Thyroid gland (tissue), 4 donors: ENCODE measurements around the gene TRPM6. TPM values are rescaled to one million over a fixed set of nuclear protein-coding genes. Genes with fewer than 3 reads are reported as not detected.
A peak's percentile ranks its signal among the peaks of the same experiment; 100 is the strongest.

Experiments
- DNase-seq, 2 donors: peaks; one replicate each; pipeline ENCODE4 v3.0.0-alpha.2; 2019
- H3K27ac ChIP-seq, 3 donors: fragments of 200-600 bp; sonication (generic); 1 replicate in 2 of 3; 2 replicates in 1 of 3; pipeline ENCODE4 v1.5.1; 2016 to 2019; ENCODE audit warnings: mild to moderate bottlenecking in 1 of 3, moderate library complexity in 1 of 3
- H3K27me3 ChIP-seq: fragments of 200-600 bp; sonication (generic); one replicate; pipeline ENCODE4 v1.5.1; 2019
- H3K36me3 ChIP-seq, 2 donors: fragments of 200-600 bp; sonication (generic); one replicate each; pipeline ENCODE4 v1.5.1; 2016 to 2019
- H3K4me1 ChIP-seq, 2 donors: fragments of 200-600 bp; sonication (generic); one replicate each; pipeline ENCODE4 v1.5.1; 2017 to 2019
- H3K4me3 ChIP-seq, 3 donors: fragments of 200-600 bp; sonication (generic); replicated peaks in 1 of 3; 1 replicate in 2 of 3; 2 replicates in 1 of 3; pipeline ENCODE4 v1.5.1; 2016; ENCODE audit warnings: mild to moderate bottlenecking in 1 of 3
- H3K9me3 ChIP-seq: fragments of 200-600 bp; sonication (generic); one replicate; pipeline ENCODE4 v1.5.1; 2017
- CTCF ChIP-seq, 6 experiments: fragments of 200-600 bp in 3 of 6; fragments of 450-650 bp in 3 of 6; sonication (generic) in 3 of 6; IDR thresholded peaks; one replicate each; pipeline ENCODE4 v1.5.1; 2016 to 2019; ENCODE audit warnings: antibody characterized with exemption in 6 of 6, mild to moderate bottlenecking in 2 of 6, inconsistent platforms in 1 of 6, moderate library complexity in 1 of 6
- POLR2A ChIP-seq, 2 donors: fragments of 450-650 bp; IDR thresholded peaks; one replicate each; pipeline ENCODE4 v1.6.1; 2017; ENCODE audit warnings: antibody characterized with exemption in 2 of 2, mild to moderate bottlenecking in 2 of 2, moderate library complexity in 1 of 2
- WGBS, 2 donors: methylation state at CpG; one replicate each; pipeline ENCODE4 v1.1.5; 2017; 5-methylcytosine and 5-hydroxymethylcytosine counted together
- intact Hi-C: fragments of 100-400 bp; cut with DNase I; formaldehyde crosslinking; loops from one replicate; pipeline ENCODE4 v1.15.1; 2023
- total RNA-seq, 4 donors: library from RNA; depleted of rRNA; stranded (reverse); fragments of >200 nt; gene quantifications; one replicate each; pipeline ENCODE4 v1.2.3, GENCODE V29; 2016

TRPM6 gene
- total RNA-seq, 4 donors from 2014 or later: 0.44 to 0.83 (median 0.66) TPM

GRCh38 chr9:74777136-74777879 is 110.4 kb downstream of the TRPM6 start:
- Histone ChIP-seq H3K27me3 (no peaks in the 10 kb centered on the region), H3K9me3 (no peaks in the 10 kb centered on the region), H3K4me1 (peaks cover 0 to 3% of the 10 kb centered on the region in 2 donors), H3K27ac (no peak overlapping the region), H3K4me3 (no peak overlapping the region), H3K36me3 (no peaks in the 10 kb centered on the region)
- intact Hi-C loops: loop anchor here (5.0 kb wide), 1 partner anchor 300 kb away; no protein-coding TSS in a partner anchor
- peak; percentile 65 to 79 for DNase-seq
- TF ChIP-seq POLR2A (IDR thresholded peaks at IDR 0.05) (no peak), CTCF (IDR thresholded peaks at IDR 0.05) (peak; percentile 34 to 78 (median 66))
- WGBS, 2 donors: 36% methylated on average over 8 of the region's 8 CpGs

- H3K27ac ChIP-seq: no peak overlapping the region
- H3K4me3 ChIP-seq: no peak overlapping the region
- H3K27me3 ChIP-seq: no peaks in the 10 kb centered on the region
- no peaks in the 10 kb centered on the region for H3K36me3 ChIP-seq
- no peak for DNase-seq
- TF ChIP-seq CTCF (IDR thresholded peaks at IDR 0.05): no peak
- intact Hi-C loops: loop anchor here (2.0 to 5.0 kb wide), 2 partner anchors 227 to 302 kb away; no protein-coding TSS in a partner anchor
- 73 to 77% methylated on average over 5 of the region's 5 CpGs for WGBS, 2 donors
- peaks cover 0 to 3% of the 10 kb centered on the region in 2 donors for H3K4me1 ChIP-seq
- H3K9me3 ChIP-seq: no peaks in the 10 kb centered on the region
Measured at GRCh38 chr9:74775396-74775795, 112.3 kb downstream of the TRPM6 start.

GRCh38 chr9:74773886-74774479 is 113.7 kb downstream of the TRPM6 start:
- WGBS, 2 donors: 25% methylated on average over 8 of the region's 8 CpGs
- peak; percentile 78 to 86 for DNase-seq
- Histone ChIP-seq H3K9me3 (no peaks in the 10 kb centered on the region), H3K27me3 (no peaks in the 10 kb centered on the region), H3K4me1 (peaks cover 0 to 3% of the 10 kb centered on the region in 2 donors), H3K36me3 (no peaks in the 10 kb centered on the region), H3K27ac (no peak overlapping the region), H3K4me3 (no peak overlapping the region)
- TF ChIP-seq CTCF (IDR thresholded peaks at IDR 0.05) (peak; percentile 72 to 90 (median 74)), POLR2A (IDR thresholded peaks at IDR 0.05) (no peak)
- intact Hi-C loops: loop anchor here (2.0 kb wide), 1 partner anchor 229 kb away; no protein-coding TSS in a partner anchor

DNA sequence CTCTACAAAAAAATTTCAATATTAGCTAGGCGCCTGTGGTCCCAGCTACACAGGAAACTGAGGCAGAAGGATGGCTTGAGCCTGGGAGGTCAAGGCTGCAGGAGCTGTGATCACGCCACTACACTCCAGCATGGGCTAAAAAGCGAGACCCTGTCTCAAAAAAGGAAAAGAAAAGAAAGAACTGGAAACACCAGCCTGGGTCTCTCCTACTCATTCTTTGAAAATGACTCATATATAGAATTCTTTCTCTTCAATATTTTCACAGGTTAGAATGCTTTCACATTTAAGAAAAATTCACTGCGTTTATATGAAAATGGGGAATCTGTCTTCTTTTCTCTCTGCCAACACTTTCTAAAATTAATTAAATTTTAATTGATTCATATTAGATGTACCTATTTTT is 115.6 kb downstream of the TRPM6 start:
- DNase-seq: no peak
- H3K9me3 ChIP-seq: no peaks in the 10 kb centered on the region
- H3K27me3 ChIP-seq: no peaks in the 10 kb centered on the region
- WGBS, 2 donors: 86 to 91% methylated on average over 4 of the region's 4 CpGs
- H3K36me3 ChIP-seq: no peaks in the 10 kb centered on the region
- intact Hi-C loops: no loop called here
- TF ChIP-seq CTCF (IDR thresholded peaks at IDR 0.05) (no peak), POLR2A (IDR thresholded peaks at IDR 0.05) (no peak)
- no peaks in the 10 kb centered on the region for H3K4me1 ChIP-seq
- H3K27ac ChIP-seq: no peak overlapping the region
- H3K4me3 ChIP-seq: no peak overlapping the region

GRCh38 chr9:74771672-74772071 is 116.0 kb downstream of the TRPM6 start:
- Histone ChIP-seq H3K27ac (no peak overlapping the region), H3K4me1 (no peaks in the 10 kb centered on the region), H3K9me3 (no peaks in the 10 kb centered on the region), H3K4me3 (no peak overlapping the region), H3K27me3 (no peaks in the 10 kb centered on the region), H3K36me3 (no peaks in the 10 kb centered on the region)
- WGBS, 2 donors: 89 to 92% methylated on average over 6 of the region's 6 CpGs
- intact Hi-C loops: no loop called here
- TF ChIP-seq POLR2A (IDR thresholded peaks at IDR 0.05) (no peak), CTCF (IDR thresholded peaks at IDR 0.05) (no peak)
- no peak for DNase-seq
